HG02943 (cell line): ENCODE measurements around the gene PITPNM1.

ENCODE experiments used
- ATAC-seq: cut with Tn5 transposase; IDR thresholded peaks from one replicate; pipeline ENCODE4 v1.9.1; 2021; ENCODE audit warnings: mild to moderate bottlenecking, low read depth, moderate library complexity; ENCODE audit not compliant: unreplicated experiment

The PITPNM1 gene

DNA sequence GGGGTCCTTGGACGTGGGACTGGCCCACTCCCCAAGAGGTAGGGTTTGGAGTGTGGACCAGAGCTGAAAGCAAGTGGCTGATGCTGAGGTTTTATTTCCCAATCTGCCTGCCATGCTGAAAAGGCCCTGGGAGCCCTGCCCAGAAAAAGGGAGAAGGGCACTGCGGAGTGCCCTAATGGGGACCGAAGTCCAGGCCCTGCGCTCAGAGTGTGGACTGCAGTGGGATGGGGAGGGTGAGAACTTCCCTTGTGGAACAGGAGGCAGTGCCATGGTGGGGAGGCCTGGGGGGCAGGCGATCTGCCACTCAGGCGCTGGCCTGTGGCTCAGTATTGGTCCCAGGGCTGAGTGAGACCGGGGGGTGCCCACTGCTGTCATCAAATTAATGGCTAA is 56.9 kb downstream of the PITPNM1 start:
- no peak for ATAC-seq

DNA sequence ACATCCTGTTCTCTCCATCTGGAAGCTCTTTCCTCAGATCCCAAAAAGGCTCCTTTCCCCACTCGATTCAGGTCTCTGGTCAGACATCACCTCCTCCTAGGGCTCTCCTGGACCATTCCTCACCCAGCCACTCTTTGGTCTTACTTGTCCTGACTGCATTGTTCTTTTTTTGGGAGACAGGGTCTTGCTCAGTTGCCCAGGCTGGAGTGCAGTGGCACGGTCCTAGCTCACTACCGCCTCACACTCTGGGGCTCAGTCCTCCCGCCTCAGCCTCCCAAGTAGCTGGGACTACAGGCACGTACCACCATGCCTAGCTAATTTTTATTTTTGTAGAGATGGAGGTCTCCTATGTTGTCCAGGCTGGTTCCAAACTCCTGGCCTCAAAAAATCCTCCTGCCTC is 59.6 kb downstream of the PITPNM1 start:
- ATAC-seq: no peak

DNA sequence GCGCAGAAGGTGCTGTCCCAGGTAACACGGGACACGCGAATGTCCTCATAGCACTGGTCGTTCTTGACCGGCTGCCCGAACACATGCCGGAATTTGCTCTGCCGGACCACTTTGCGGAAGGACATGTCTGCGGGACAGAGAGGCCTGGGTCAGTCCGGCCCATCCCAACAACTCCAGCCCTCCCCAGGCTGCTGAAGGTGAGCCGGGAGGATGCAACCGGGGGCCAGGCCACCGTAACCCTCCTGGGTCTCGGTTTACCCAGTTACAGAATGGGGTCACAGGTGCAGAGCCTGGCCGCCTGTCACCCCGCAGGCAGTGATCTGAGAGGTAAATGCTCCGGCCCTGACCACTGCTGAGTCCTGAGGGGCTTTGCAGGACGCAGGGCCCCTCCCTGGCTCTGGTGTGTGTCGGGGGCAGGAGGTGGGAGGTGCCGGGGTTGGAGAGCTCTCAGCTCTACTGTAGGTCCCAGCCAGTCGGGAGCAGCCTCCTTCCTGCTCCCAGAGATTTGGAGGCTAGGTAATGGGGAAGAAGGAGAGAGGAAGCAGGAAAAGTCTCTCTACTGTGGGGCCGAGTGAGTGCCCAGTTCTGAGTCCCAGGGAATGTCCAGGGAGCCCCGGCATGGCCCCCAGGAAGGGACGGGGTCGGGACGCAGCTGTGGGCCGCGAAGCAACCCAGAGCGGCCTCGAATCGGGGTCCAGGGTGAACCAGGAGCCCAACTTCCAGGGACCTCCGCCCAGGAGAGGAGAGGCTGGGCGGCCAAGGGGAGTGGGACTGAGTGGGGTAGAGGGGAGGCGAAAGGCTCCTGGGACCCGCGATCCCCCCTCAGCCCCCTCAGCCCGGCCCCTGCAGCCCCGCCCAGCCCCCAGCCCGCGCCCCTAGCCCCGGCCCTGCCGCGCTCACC is 62.4 kb downstream of the PITPNM1 start:
- no peak for ATAC-seq
